GM12878 (cell line): ENCODE results near the gene CMYA5. TPM values are rescaled to one million over a fixed set of nuclear protein-coding genes. Genes with fewer than 3 reads are reported as not detected.

Source experiments
- ATAC-seq: fragments of 200-7000 bp; cut with Tn5 transposase; 3 replicates; pipeline ENCODE4 v1.9.1; 2020; ENCODE audit warnings: mild to moderate bottlenecking, moderate library complexity
- BruUV-seq: library from RNA; stranded (reverse); fragments of 400-500 nt; replicated peaks from 2 replicates; lab custom pipeline; 2021; lab: Mats Ljungman, UMichigan
- CTCF ChIA-PET: fragments of 300-600 bp; sonication (Branson Sonifier 250); formaldehyde crosslinking; extraction: SDS; loops from one replicate; lab custom pipeline; 2021; ENCODE audit warnings: inconsistent platforms; lab: Yijun Ruan, JAX
- POLR2A ChIA-PET: fragments of 350-600 bp; formaldehyde crosslinking; extraction: SDS; loops from one replicate; lab custom pipeline; 2021; ENCODE audit warnings: inconsistent platforms; lab: Charles Lee
- RAD21 ChIA-PET: fragments of 300-600 bp; sonication (Branson Sonifier 250); formaldehyde crosslinking; loops from one replicate; lab custom pipeline; 2023; ENCODE audit warnings: antibody characterized with exemption; ENCODE audit not compliant: unreplicated experiment; lab: Charles Lee
- SMC1A ChIA-PET: fragments of 300-600 bp; sonication (Branson Sonifier 250); formaldehyde crosslinking; loops from one replicate; lab custom pipeline; 2023; ENCODE audit not compliant: unreplicated experiment, uncharacterized antibody; lab: Charles Lee
- DNase-seq: peaks from one replicate; pipeline ENCODE4 v3.0.0-alpha.2; 2011; ENCODE audit warnings: low read depth, low spot score
- FAIRE-seq: peaks from 3 replicates; lab custom pipeline; 2011; peaks lifted over from hg19 to GRCh38; lab: Jason Lieb, UNC
- H2AFZ ChIP-seq: 2 replicates; pipeline ENCODE4 v1.6.0; 2011; ENCODE audit warnings: low read depth, low read length, control low read depth; ENCODE audit not compliant: control insufficient read depth
- H3K27ac ChIP-seq: 2 replicates; pipeline ENCODE4 v1.5.1; 2011; ENCODE audit warnings: control low read depth; ENCODE audit not compliant: control insufficient read depth, insufficient read depth
- H3K27me3 ChIP-seq, 2 experiments: replicated peaks in 1 of 2; 2 replicates each; pipeline versions ENCODE4 v1.6.0 to v1.6.1; 2011; ENCODE audit warnings: low read length in 1 of 2; ENCODE audit not compliant: control insufficient read depth in 2 of 2, insufficient read depth in 2 of 2
- H3K36me3 ChIP-seq, 2 experiments: 2 replicates each; pipeline ENCODE4 v1.5.1; 2011; ENCODE audit warnings: low read length in 1 of 2; ENCODE audit not compliant: control insufficient read depth in 2 of 2, insufficient read depth in 2 of 2
- H3K4me1 ChIP-seq: 2 replicates; pipeline ENCODE4 v1.6.1; 2011; ENCODE audit warnings: mild to moderate bottlenecking, low read length, moderate library complexity, mixed read lengths; ENCODE audit not compliant: control insufficient read depth, insufficient read depth
- H3K4me2 ChIP-seq: 2 replicates; pipeline ENCODE4 v1.6.0; 2011; ENCODE audit warnings: control low read depth; ENCODE audit not compliant: control insufficient read depth, insufficient read depth
- H3K4me3 ChIP-seq: fragments of 200-600 bp; sonication (generic); 2 replicates; pipeline ENCODE4 v1.5.1; 2016
- H3K79me2 ChIP-seq: 2 replicates; pipeline ENCODE4 v1.6.0; 2011; ENCODE audit warnings: low read length; ENCODE audit not compliant: control insufficient read depth, insufficient read depth
- H3K9ac ChIP-seq: 2 replicates; pipeline ENCODE4 v1.8.0; 2011; ENCODE audit warnings: low read length, control low read depth, mixed read lengths; ENCODE audit not compliant: control insufficient read depth, insufficient read depth
- H3K9me3 ChIP-seq: replicated peaks from 3 replicates; pipeline ENCODE4 v1.5.1; 2011; ENCODE audit warnings: mild to moderate bottlenecking, low read length; ENCODE audit not compliant: control insufficient read depth, insufficient read depth
- H4K20me1 ChIP-seq: 2 replicates; pipeline ENCODE4 v1.6.0; 2011; ENCODE audit not compliant: control insufficient read depth, insufficient read depth
- HCFC1 ChIP-seq: fragments of 150-350 bp; IDR thresholded peaks from 2 replicates; pipeline ENCODE4 v1.6.1; 2014; ENCODE audit warnings: low read length
- JUND ChIP-seq: IDR thresholded peaks from 2 replicates; pipeline ENCODE4 v1.6.1; 2012; ENCODE audit warnings: low read depth, mild to moderate bottlenecking, low read length, improper control_type of control experiment, moderate library complexity
- KDM1A ChIP-seq: fragments of 200-600 bp; sonication (generic); IDR thresholded peaks from 2 replicates; pipeline ENCODE4 v1.6.1; 2016; ENCODE audit warnings: borderline replicate concordance
- NBN ChIP-seq: fragments of 450-650 bp; IDR thresholded peaks from 2 replicates; pipeline ENCODE4 v1.6.1; 2016
- TCF7 ChIP-seq: IDR thresholded peaks from 2 replicates; pipeline ENCODE4 v1.6.1; 2014; ENCODE audit warnings: antibody characterized with exemption, borderline replicate concordance
- WGBS: methylation state at CpG from one replicate; pipeline ENCODE4 v1.1.6; 2016; ENCODE audit warnings: low lambda C conversion rate; ENCODE audit not compliant: insufficient replicate concordance, insufficient coverage; ENCODE audit errors: missing lambda C conversion rate; 5-methylcytosine and 5-hydroxymethylcytosine counted together
- in situ Hi-C: fragments of 300-500 bp; cut with MboI; formaldehyde crosslinking; loops from 9 replicates; pipeline ENCODE4 v1.14.3; 2018; ENCODE audit warnings: mixed read lengths
- intact Hi-C: fragments of 100-400 bp; cut with micrococcal nuclease; formaldehyde crosslinking; loops from one replicate; pipeline ENCODE4 v1.14.2; 2022; ENCODE audit not compliant: unreplicated experiment
- polyA plus RNA-seq, 11 experiments: library from polyadenylated mRNA; depleted of rRNA in 4 of 11; unstranded in 6 of 11; stranded (reverse) in 5 of 11; fragments of >200 nt; fragmentation: Nextera tagmentation in 4 of 11; fragmentation: Illumina TruSeq in 1 of 11; extraction: Ambion mirVana in 4 of 11; extraction: Trizol in 1 of 11; gene quantifications; 1 replicate in 1 of 11; 2 replicates in 10 of 11; pipeline versions ENCODE4 v1.2.1 to v1.2.3, GENCODE V29; 2011 to 2016; ENCODE audit warnings: inconsistent platforms in 2 of 11, missing spikeins in 2 of 11, low read depth in 1 of 11
- total RNA-seq, 4 experiments: library from RNA; depleted of rRNA in 3 of 4; stranded (reverse); fragments of >200 nt in 3 of 4; fragmentation: Illumina TruSeq in 1 of 4; extraction: Trizol in 1 of 4; gene quantifications; 2 replicates each; pipeline versions ENCODE4 v1.2.1 to v1.2.3, GENCODE V29; 2013 to 2021
- TF ChIP-seq, protein P1 (sequence below): fragments of 450-650 bp; IDR thresholded peaks from 2 replicates; pipeline ENCODE4 v1.6.1; 2016; ENCODE audit warnings: mild to moderate bottlenecking, moderate library complexity, borderline replicate concordance
- TF ChIP-seq, protein P2 (sequence below), 3 experiments: IDR thresholded peaks in 2 of 3; conservative IDR thresholded peaks in 1 of 3; 2 replicates each; pipeline ENCODE4 v1.5.1; 2011; ENCODE audit warnings: low read depth in 3 of 3, low read length in 3 of 3, mild to moderate bottlenecking in 3 of 3, control low read depth in 2 of 3, moderate library complexity in 2 of 3, inconsistent platforms in 1 of 3, mixed read lengths in 1 of 3; ENCODE audit not compliant: control insufficient read depth in 2 of 3, insufficient read depth in 1 of 3; ENCODE audit errors: extremely low read depth in 1 of 3

CMYA5 gene
- total and polyA plus RNA-seq, 10 of the 15 experiments (the other 5 are each of a cell fraction or from before 2014, with no cell fraction given), result 0.01 to 0.34 (median 0.16) TPM; not detected in 1

DNA sequence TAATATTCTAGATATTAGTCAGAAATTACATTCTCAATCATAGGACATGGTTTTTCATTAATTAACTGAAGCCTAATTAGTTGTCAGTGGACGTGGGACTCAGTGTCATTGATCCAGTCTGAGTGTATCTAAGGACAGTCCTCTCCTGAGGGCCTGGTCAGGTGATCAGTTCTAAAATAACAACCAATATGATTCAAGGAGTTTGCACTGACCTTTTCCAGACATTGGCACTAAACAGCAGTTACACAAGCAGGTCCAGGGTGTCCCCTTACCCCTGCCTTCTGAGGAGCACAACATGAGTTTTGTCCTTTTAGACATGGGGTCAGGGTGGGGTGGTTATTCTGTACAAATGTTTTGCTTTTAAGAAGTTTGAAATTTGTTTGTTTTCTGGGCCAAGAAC, 97.8 kb downstream of the CMYA5 start (continued):
- no peak for TF ChIP-seq KDM1A
- TF ChIP-seq, protein P1, sequence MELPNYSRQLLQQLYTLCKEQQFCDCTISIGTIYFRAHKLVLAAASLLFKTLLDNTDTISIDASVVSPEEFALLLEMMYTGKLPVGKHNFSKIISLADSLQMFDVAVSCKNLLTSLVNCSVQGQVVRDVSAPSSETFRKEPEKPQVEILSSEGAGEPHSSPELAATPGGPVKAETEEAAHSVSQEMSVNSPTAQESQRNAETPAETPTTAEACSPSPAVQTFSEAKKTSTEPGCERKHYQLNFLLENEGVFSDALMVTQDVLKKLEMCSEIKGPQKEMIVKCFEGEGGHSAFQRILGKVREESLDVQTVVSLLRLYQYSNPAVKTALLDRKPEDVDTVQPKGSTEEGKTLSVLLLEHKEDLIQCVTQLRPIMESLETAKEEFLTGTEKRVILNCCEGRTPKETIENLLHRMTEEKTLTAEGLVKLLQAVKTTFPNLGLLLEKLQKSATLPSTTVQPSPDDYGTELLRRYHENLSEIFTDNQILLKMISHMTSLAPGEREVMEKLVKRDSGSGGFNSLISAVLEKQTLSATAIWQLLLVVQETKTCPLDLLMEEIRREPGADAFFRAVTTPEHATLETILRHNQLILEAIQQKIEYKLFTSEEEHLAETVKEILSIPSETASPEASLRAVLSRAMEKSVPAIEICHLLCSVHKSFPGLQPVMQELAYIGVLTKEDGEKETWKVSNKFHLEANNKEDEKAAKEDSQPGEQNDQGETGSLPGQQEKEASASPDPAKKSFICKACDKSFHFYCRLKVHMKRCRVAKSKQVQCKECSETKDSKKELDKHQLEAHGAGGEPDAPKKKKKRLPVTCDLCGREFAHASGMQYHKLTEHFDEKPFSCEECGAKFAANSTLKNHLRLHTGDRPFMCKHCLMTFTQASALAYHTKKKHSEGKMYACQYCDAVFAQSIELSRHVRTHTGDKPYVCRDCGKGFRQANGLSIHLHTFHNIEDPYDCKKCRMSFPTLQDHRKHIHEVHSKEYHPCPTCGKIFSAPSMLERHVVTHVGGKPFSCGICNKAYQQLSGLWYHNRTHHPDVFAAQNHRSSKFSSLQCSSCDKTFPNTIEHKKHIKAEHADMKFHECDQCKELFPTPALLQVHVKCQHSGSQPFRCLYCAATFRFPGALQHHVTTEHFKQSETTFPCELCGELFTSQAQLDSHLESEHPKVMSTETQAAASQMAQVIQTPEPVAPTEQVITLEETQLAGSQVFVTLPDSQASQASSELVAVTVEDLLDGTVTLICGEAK, result no peak

DNA sequence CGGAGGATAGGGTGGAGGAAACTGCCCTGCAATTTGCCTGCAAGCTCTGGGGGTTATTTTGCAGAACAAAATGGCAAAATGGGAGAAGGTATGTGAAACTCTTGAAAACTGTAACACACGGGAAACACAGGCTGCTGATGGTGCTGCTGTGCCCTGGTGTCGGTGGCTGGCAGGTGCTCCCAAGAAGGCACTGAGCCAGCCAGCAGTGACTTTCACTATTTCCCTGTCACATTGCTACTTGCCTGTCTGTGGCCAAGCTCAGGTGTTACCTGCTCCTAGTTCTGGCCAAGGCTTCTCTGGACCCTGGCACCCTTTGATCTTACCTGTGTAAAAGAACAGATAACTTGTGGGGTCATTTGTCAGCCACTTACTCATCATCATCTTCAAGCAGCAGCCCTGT, 102.2 kb downstream of the CMYA5 start:
- ChIA-PET SMC1A (no interaction called here), RAD21 (no interaction called here), POLR2A (no interaction called here), CTCF (no interaction called here)
- no peak overlapping the region for H3K9ac ChIP-seq
- no peaks in the 10 kb centered on the region for H4K20me1 ChIP-seq
- H3K9me3 ChIP-seq, result no peaks in the 10 kb centered on the region
- H3K4me1 ChIP-seq, result no peaks in the 10 kb centered on the region
- no peak for ATAC-seq
- intact Hi-C loops (no loop called here), in situ Hi-C loops (no loop called here)
- H3K27me3 ChIP-seq, result no peaks in the 10 kb centered on the region; a peak in 2 of 4 replicates
- no peak overlapping the region for H3K4me2 ChIP-seq
- DNase-seq, result no peak
- H3K27ac ChIP-seq, result no peak overlapping the region
- FAIRE-seq, result no peak
- no peak overlapping the region for H3K4me3 ChIP-seq
- no peak for TF ChIP-seq HCFC1
- no peak for TF ChIP-seq JUND
- no peak for TF ChIP-seq NBN
- TF ChIP-seq, protein P2, sequence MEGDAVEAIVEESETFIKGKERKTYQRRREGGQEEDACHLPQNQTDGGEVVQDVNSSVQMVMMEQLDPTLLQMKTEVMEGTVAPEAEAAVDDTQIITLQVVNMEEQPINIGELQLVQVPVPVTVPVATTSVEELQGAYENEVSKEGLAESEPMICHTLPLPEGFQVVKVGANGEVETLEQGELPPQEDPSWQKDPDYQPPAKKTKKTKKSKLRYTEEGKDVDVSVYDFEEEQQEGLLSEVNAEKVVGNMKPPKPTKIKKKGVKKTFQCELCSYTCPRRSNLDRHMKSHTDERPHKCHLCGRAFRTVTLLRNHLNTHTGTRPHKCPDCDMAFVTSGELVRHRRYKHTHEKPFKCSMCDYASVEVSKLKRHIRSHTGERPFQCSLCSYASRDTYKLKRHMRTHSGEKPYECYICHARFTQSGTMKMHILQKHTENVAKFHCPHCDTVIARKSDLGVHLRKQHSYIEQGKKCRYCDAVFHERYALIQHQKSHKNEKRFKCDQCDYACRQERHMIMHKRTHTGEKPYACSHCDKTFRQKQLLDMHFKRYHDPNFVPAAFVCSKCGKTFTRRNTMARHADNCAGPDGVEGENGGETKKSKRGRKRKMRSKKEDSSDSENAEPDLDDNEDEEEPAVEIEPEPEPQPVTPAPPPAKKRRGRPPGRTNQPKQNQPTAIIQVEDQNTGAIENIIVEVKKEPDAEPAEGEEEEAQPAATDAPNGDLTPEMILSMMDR (IDR thresholded peaks at IDR 0.05 in 2 of 3, conservative IDR thresholded peaks at IDR 0.05 in 1 of 3; ENCODE audit: control insufficient read depth in 2 of 3, extremely low read depth in 1 of 3, insufficient read depth in 1 of 3, low read depth in 3 of 3, low read length in 3 of 3), result no peak
- TF ChIP-seq TCF7, result no peak
- 34% methylated on average over 3 of the region's 3 CpGs for whole genome bisulfite sequencing
- no peak overlapping the region for H2AFZ ChIP-seq
- BruUV-seq, result no TSS peak
- H3K79me2 ChIP-seq, result no peaks in the 10 kb centered on the region
- no peaks in the 10 kb centered on the region for H3K36me3 ChIP-seq
